Activated naive CD4-positive, alpha-beta T cell treated with anti-CD3 and anti-CD28 coated beads, Interleukin-2, amount 10 ng/mL, durations not matched to agents 5 hours and 36 hours (primary cell): ENCODE data around the gene C11orf21. TPM values are rescaled to one million over a fixed set of nuclear protein-coding genes. Genes with fewer than 3 reads are reported as not detected.

Experiments used
- total RNA-seq, 2 experiments: library from RNA; stranded (reverse); gene quantifications; one replicate each; pipeline ENCODE4 v1.2.3, GENCODE V29; 2021

The C11orf21 gene
- total RNA-seq = 10 to 100 TPM; 68.0 to 71.7 TPM

GRCh38 chr11:2301631-2302305 is at the start of gene C11orf21, which contains the start of gene TSPAN32:
Gene C11orf21 (minus strand): TSS chr11:2301918. CDS start chr11:2301808, 110 bp downstream.
Gene TSPAN32 (plus strand): TSS chr11:2302013. CDS start chr11:2302150, 137 bp downstream.

GRCh38 chr11:2270322-2271076 is 31.2 kb downstream of the C11orf21 start, which contains the start of gene ASCL2:
Gene ASCL2 (minus strand): TSS chr11:2270588. CDS start chr11:2270332, 256 bp downstream.

Other genes with a start within 250 kb of the C11orf21 start
- not detected for gene IGF2, start 162.5 kb downstream of the C11orf21 start, total RNA-seq
- gene INS, start 140.7 kb downstream of the C11orf21 start, total RNA-seq = not detected
- gene TH, start 130.1 kb downstream of the C11orf21 start, total RNA-seq = not detected
- under 1 TPM; 0.45 to 0.48 TPM for gene ASCL2, start 31.3 kb downstream of the C11orf21 start, total RNA-seq
- 10 to 100 TPM; 54.7 to 59.5 TPM for gene TSPAN32, start 95 bp upstream of the C11orf21 start, total RNA-seq
- 100 to 1,000 TPM; 115 to 121 TPM for gene CD81, start 75.4 kb upstream of the C11orf21 start, total RNA-seq
- 10 to 100 TPM; 36.7 to 38.5 TPM for gene TSSC4, start 98.8 kb upstream of the C11orf21 start, total RNA-seq
- gene TRPM5, start 142.6 kb upstream of the C11orf21 start, total RNA-seq = under 1 TPM in 1 of 2 experiments, not detected in 1; 0.05 TPM
- gene KCNQ1, start 143.1 kb upstream of the C11orf21 start, total RNA-seq = 10 to 100 TPM; 26.9 to 28.7 TPM